ENCODE data around the gene COQ10A.

Gene COQ10A

DNA sequence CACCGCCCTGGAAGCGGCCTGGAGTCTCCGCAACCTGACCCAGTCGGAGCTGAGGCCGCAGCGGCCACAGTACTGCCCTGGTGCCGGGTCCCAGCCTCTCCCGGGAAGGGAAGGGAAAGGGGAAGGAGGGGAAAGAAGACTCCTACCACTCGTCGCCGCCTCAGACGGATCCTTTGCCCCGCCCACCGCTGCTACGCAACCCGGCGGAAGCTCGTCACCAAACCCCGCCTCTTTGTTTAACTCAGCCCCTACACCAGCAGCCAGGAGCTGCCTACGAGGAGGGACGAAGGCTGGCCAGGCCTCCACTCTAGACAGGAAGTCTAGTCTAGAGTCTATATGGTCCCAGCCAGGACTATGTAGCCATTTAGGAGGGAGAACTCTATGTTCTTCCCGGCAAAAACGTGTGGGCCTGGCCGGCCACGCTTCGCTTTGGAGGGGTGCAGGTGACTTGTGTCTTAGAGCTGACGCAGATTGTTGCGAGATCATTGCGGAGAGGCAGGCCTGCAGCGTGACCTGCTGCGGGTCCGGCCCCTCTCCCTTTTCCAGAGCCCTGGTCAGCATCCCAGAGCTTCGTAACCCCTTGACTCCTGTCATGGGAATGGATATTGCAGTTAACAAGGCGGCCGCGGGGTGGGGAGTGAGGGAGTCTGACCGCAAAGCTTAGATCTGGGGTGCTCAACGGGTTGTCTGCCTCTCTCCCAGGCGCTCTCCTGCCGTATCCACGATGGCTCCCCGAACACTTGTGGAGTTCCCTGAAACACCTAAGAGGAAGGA is 44.8 kb upstream of the COQ10A start, which contains the start of gene RNF41:
TSS of gene RNF41 (minus strand) at position 166 of the 774 bp plus-strand sequence. CDS start 7,875 bp downstream, outside the sequence.
- no peaks in the 10 kb centered on the region for H4K20me1 ChIP-seq (ENCODE audit: insufficient read depth)
- peak within 1 kb of the TSS; percentile 95 for H2AFZ ChIP-seq (ENCODE audit: low read depth)
- peak within 1 kb of the TSS; percentile 34 for H3K27ac ChIP-seq
- peak within 1 kb of the TSS; percentile 88 for H3K4me3 ChIP-seq (IDR thresholded peaks at IDR 0.05; ENCODE audit: insufficient read depth, low read depth, low read length)
- H3K4me1 ChIP-seq (ENCODE audit: low read depth, poor library complexity, severe bottlenecking), result peaks cover 30% of the 10 kb centered on the region
- peak within 1 kb of the TSS; percentile 75 for H3K9ac ChIP-seq
- H3K79me2 ChIP-seq (ENCODE audit: insufficient read depth, low read depth), result peaks cover 9% of the 10 kb centered on the region; the same call in 1 of the 2 replicates
- peak within 1 kb of the TSS; percentile 80 for H3K4me2 ChIP-seq
- no peaks in the 10 kb centered on the region for H3K36me3 ChIP-seq (ENCODE audit: insufficient read depth)
- TF ChIP-seq CTCF (conservative IDR thresholded peaks at IDR 0.05; ENCODE audit: low read depth, low read length), result no peak
- H3K27me3 ChIP-seq (ENCODE audit: insufficient read depth, low read depth), result no peaks in the 10 kb centered on the region

DNA sequence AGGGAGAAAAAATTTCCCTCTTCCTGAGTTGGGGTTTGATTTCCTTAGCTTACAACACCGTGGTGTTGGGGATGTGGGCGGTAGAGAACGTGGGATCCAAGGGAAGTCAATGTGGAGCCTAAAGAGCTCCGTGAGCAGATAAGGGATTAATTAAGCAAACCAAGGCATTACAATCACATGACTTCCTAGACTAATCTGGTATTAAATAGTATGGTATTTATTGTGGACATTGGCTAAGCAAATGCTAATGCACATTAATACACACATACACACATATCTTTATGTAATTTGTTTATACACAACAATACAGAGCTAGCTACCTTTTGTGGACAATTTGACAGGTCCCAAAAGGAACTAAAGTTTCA is 44.2 kb upstream of the COQ10A start:
- Histone ChIP-seq H3K27me3 (ENCODE audit: insufficient read depth, low read depth) (no peaks in the 10 kb centered on the region), H3K27ac (peak overlapping the region; percentile 34), H3K9ac (no peak overlapping the region; the same call in 1 of the 2 replicates), H3K79me2 (ENCODE audit: insufficient read depth, low read depth) (peaks cover 9% of the 10 kb centered on the region; the same call in 1 of the 2 replicates), H3K4me2 (peak overlapping the region; percentile 80), H2AFZ (ENCODE audit: low read depth) (peak overlapping the region; percentile 95; the same call in 1 of the 2 replicates), H3K36me3 (ENCODE audit: insufficient read depth) (no peaks in the 10 kb centered on the region), H3K4me3 (IDR thresholded peaks at IDR 0.05; ENCODE audit: insufficient read depth, low read depth, low read length) (no peak overlapping the region), H4K20me1 (ENCODE audit: insufficient read depth) (no peaks in the 10 kb centered on the region), H3K4me1 (ENCODE audit: low read depth, poor library complexity, severe bottlenecking) (peaks cover 30% of the 10 kb centered on the region)
- TF ChIP-seq CTCF (conservative IDR thresholded peaks at IDR 0.05; ENCODE audit: low read depth, low read length), result no peak

DNA sequence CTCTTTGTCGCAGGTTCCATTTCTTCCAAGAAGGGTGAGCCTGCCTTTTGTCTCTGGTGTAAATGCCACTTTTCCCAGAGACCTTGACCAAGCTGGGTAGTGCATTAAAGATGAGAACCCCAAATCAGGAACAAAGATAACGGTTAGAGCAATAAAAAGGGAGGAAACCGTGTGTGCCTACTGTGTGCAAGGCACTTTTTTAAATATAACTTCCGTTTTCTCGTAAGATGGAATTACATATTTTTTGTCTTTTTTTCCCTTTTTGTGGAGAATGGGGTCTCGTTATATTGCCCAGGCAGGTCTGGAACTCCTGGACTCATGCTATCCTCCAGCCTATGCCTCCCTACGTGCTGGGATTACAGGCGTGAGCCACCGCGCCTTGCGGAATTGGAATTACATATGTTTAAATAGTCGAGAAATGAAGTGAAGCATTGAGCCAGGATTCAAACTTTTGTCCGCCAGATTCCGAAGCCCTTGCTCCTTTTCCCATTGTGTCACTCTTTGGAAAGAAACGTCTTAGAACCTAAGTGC is 43.1 kb upstream of the COQ10A start:
- Histone ChIP-seq H3K36me3 (ENCODE audit: insufficient read depth) (no peaks in the 10 kb centered on the region), H2AFZ (ENCODE audit: low read depth) (peak overlapping the region; percentile 93), H4K20me1 (ENCODE audit: insufficient read depth) (no peaks in the 10 kb centered on the region), H3K27me3 (ENCODE audit: insufficient read depth, low read depth) (no peaks in the 10 kb centered on the region), H3K4me1 (ENCODE audit: low read depth, poor library complexity, severe bottlenecking) (peaks cover 30% of the 10 kb centered on the region), H3K27ac (peak overlapping the region; percentile 5; the same call in 1 of the 2 replicates), H3K4me3 (IDR thresholded peaks at IDR 0.05; ENCODE audit: insufficient read depth, low read depth, low read length) (peak overlapping the region; percentile 91), H3K4me2 (peak overlapping the region; percentile 75), H3K79me2 (ENCODE audit: insufficient read depth, low read depth) (peaks cover 9% of the 10 kb centered on the region; the same call in 1 of the 2 replicates), H3K9ac (peak overlapping the region; percentile 47; the same call in 1 of the 2 replicates)
- no peak for TF ChIP-seq CTCF (conservative IDR thresholded peaks at IDR 0.05; ENCODE audit: low read depth, low read length)

- H3K79me2 ChIP-seq (ENCODE audit: insufficient read depth, low read depth), result peaks cover 9% of the 10 kb centered on the region; the same call in 1 of the 2 replicates
- H3K27ac ChIP-seq, result peak within 1 kb of the TSS; percentile 5; the same call in 1 of the 2 replicates
- peak within 1 kb of the TSS; percentile 91 for H3K4me3 ChIP-seq (IDR thresholded peaks at IDR 0.05; ENCODE audit: insufficient read depth, low read depth, low read length)
- peak within 1 kb of the TSS; percentile 75 for H3K4me2 ChIP-seq
- peak within 1 kb of the TSS; percentile 93 for H2AFZ ChIP-seq (ENCODE audit: low read depth)
- peak within 1 kb of the TSS; percentile 47 for H3K9ac ChIP-seq
- TF ChIP-seq CTCF (conservative IDR thresholded peaks at IDR 0.05; ENCODE audit: low read depth, low read length), result peak; percentile 98
- H3K4me1 ChIP-seq (ENCODE audit: low read depth, poor library complexity, severe bottlenecking), result peaks cover 30% of the 10 kb centered on the region
- H3K27me3 ChIP-seq (ENCODE audit: insufficient read depth, low read depth), result no peaks in the 10 kb centered on the region
- no peaks in the 10 kb centered on the region for H4K20me1 ChIP-seq (ENCODE audit: insufficient read depth)
- H3K36me3 ChIP-seq (ENCODE audit: insufficient read depth), result no peaks in the 10 kb centered on the region
Measured at GRCh38 chr12:56224102-56224701, 42.5 kb upstream of the COQ10A start, which contains the start of gene NABP2. Gene NABP2, plus strand, starts transcription at chr12:56224342. Its CDS starts 515 bp downstream, at chr12:56224857.
